Activated CD4-positive, alpha-beta T cell treated with anti-CD3 and anti-CD28 coated beads, Interleukin-2, amount 10 ng/mL, durations not matched to agents 24 days and 14 days (primary cell): ENCODE measurements around the gene C3orf18. TPM values are rescaled to one million over a fixed set of nuclear protein-coding genes. Genes with fewer than 3 reads are reported as not detected.

ENCODE experiments used
- DNase-seq: peaks from one replicate; pipeline ENCODE4 v3.0.0; 2022
- H3K27ac Mint-ChIP-seq: one replicate; pipeline ENCODE4 v1.8.0; 2022; ENCODE audit warnings: mild to moderate bottlenecking, mixed read lengths
- H3K27me3 Mint-ChIP-seq: one replicate; pipeline ENCODE4 v1.8.0; 2022; ENCODE audit warnings: mixed read lengths
- H3K36me3 Mint-ChIP-seq: one replicate; pipeline ENCODE4 v1.8.0; 2022; ENCODE audit warnings: low read depth, mild to moderate bottlenecking, mixed read lengths
- H3K4me1 Mint-ChIP-seq: one replicate; pipeline ENCODE4 v1.8.0; 2021; ENCODE audit warnings: mixed read lengths
- H3K4me3 Mint-ChIP-seq: one replicate; pipeline ENCODE4 v1.8.0; 2022; ENCODE audit warnings: mild to moderate bottlenecking, moderate library complexity, mixed read lengths
- H3K9me3 Mint-ChIP-seq: one replicate; pipeline ENCODE4 v1.8.0; 2021; ENCODE audit warnings: mixed read lengths
- intact Hi-C: fragments of 100-400 bp; cut with micrococcal nuclease; formaldehyde crosslinking; loops from one replicate; pipeline ENCODE4 v1.15.1; 2023
- total RNA-seq: library from RNA; stranded (reverse); gene quantifications from 2 replicates; pipeline ENCODE4 v1.2.3, GENCODE V29; 2022

C3orf18 gene
- total RNA-seq, 1 donor from 2014 or later: 32.6 TPM

- no peaks in the 10 kb centered on the region for H3K9me3 Mint-ChIP-seq
- H3K27ac Mint-ChIP-seq: no peak overlapping the region
- no peak overlapping the region for H3K4me3 Mint-ChIP-seq
- peaks cover 19% of the 10 kb centered on the region for H3K27me3 Mint-ChIP-seq
- peaks cover 2% of the 10 kb centered on the region for H3K4me1 Mint-ChIP-seq
- DNase-seq: no peak
- intact Hi-C loops: no loop called here
- H3K36me3 Mint-ChIP-seq: no peaks in the 10 kb centered on the region
These were observed 57.8 kb downstream of the C3orf18 start for GRCh38 chr3:50509715-50510114.

GRCh38 chr3:50508821-50509220 lies 58.7 kb downstream of the C3orf18 start:
- Mint-ChIP-seq H3K4me1 (peaks cover 2% of the 10 kb centered on the region), H3K27ac (no peak overlapping the region), H3K27me3 (peaks cover 26% of the 10 kb centered on the region), H3K4me3 (no peak overlapping the region), H3K9me3 (no peaks in the 10 kb centered on the region), H3K36me3 (no peaks in the 10 kb centered on the region)
- intact Hi-C loops: no loop called here
- no peak for DNase-seq

Other genes with a start within 250 kb of the C3orf18 start
- gene HYAL2, start 245.0 kb downstream of the C3orf18 start, total RNA-seq: 14.4 and 16.3 TPM in 2 replicates
- gene TUSC2, start 239.5 kb downstream of the C3orf18 start, total RNA-seq: 24.4 and 25.0 TPM in 2 replicates
- 68.3 and 68.8 TPM in 2 replicates for gene RASSF1, start 226.9 kb downstream of the C3orf18 start, total RNA-seq
- gene ZMYND10, start 222.0 kb downstream of the C3orf18 start, total RNA-seq: 1.2 and 1.3 TPM in 2 replicates
- 38.1 and 43.0 TPM in 2 replicates for gene NPRL2, start 217.0 kb downstream of the C3orf18 start, total RNA-seq
- gene CYB561D2, start 216.9 kb downstream of the C3orf18 start, total RNA-seq: 23.9 and 27.0 TPM in 2 replicates
- gene TMEM115, start 208.2 kb downstream of the C3orf18 start, total RNA-seq: 20.3 and 20.5 TPM in 2 replicates
- 0.23 and 0.62 TPM in 2 replicates for gene CACNA2D2, start 64.1 kb downstream of the C3orf18 start, total RNA-seq
- gene HEMK1, start 1.8 kb upstream of the C3orf18 start, total RNA-seq: 62.9 and 66.0 TPM in 2 replicates
- gene CISH, start 44.0 kb upstream of the C3orf18 start, total RNA-seq: 359 and 361 TPM in 2 replicates
- gene MAPKAPK3, start 49.4 kb upstream of the C3orf18 start, total RNA-seq: 199 and 207 TPM in 2 replicates
- 1.7 and 1.8 TPM in 2 replicates for gene DOCK3, start 107.2 kb upstream of the C3orf18 start, total RNA-seq